Occipital lobe (tissue), 2 donors: Measurements from ENCODE around the gene UBE3B. TPM values are rescaled to one million over a fixed set of nuclear protein-coding genes. Genes with fewer than 3 reads are reported as not detected.

Experiments
- DNase-seq: peaks from one replicate; lab custom pipeline; 2025; lab: John Stamatoyannopoulos, UW
- total RNA-seq: library from RNA; depleted of rRNA; stranded (reverse); fragments of >200 nt; gene quantifications from one replicate; pipeline ENCODE4 v1.2.3, GENCODE V29; 2014

UBE3B gene
- total RNA-seq, 1 donor from 2014 or later, result 24.3 TPM

DNA sequence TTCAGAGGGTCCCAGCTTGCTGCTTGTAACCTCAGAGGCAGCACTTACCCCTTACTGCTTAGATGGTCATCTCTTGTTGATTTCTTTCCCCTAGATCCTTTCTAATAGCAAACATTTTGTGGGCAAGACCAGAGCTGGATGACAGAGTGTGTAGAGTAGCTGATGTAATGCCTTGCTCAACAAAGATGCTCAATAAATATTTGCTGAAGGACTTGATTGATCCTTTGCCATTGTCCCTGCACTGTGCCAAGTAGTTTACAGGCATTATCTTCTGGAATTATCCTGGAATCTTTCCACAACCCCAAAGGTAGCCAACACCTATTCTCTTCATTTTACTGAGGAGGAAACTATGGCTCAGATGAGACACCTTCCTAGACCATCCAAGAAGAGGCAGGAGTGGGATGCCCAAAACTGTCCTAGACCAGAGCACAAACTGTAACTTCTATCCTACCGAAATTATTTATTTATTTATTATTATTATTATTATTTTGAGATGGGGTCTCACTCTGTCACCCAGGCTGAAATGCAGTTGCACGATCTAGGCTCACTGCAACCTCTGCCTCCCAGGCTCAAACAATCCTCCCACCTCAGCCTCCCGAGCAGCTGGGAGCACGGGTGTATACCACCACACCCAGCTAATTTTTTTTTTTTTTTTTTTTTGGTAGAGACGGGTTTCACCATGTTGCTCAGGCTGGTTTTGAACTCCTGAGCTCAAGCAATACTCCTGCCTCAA, 94.5 kb downstream of the UBE3B start:
- DNase-seq, result no peak

- no peak for DNase-seq
These were observed 95.0 kb downstream of the UBE3B start for GRCh38 chr12:109572506-109572845.

GRCh38 chr12:109573029-109573913, 95.8 kb downstream of the UBE3B start, which contains the start of the genes MMAB and MVK:
MMAB (minus strand) TSS chr12:109573504; CDS start chr12:109573480, 24 bp downstream.
MVK (plus strand) TSS chr12:109573794; CDS start chr12:109574823, 1,029 bp downstream.
- DNase-seq, result peak; percentile 99

GRCh38 chr12:109573914-109574244, 96.4 kb downstream of the UBE3B start:
- DNase-seq, result no peak

GRCh38 chr12:109575683-109576082, 98.2 kb downstream of the UBE3B start:
- no peak for DNase-seq

DNA sequence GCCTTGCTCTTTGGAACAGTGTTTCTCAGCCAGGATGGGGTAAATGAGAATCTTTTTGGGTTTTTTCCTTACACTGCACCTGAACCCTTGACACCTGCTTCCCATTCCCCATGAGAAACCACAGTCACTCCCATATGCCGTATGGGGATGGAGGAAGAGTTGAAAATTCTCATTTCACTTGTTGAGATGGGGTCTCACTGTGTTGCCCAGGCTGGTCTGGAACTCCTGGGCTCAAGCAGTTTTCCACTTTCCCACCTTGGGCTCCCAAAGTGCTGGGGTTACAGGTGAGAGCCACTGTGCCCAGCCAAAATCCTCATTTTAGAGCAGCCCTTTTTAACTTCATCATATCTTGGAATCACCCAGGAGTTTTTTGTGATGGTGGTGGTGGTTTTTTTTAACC, 99.9 kb downstream of the UBE3B start:
- no peak for DNase-seq

DNA sequence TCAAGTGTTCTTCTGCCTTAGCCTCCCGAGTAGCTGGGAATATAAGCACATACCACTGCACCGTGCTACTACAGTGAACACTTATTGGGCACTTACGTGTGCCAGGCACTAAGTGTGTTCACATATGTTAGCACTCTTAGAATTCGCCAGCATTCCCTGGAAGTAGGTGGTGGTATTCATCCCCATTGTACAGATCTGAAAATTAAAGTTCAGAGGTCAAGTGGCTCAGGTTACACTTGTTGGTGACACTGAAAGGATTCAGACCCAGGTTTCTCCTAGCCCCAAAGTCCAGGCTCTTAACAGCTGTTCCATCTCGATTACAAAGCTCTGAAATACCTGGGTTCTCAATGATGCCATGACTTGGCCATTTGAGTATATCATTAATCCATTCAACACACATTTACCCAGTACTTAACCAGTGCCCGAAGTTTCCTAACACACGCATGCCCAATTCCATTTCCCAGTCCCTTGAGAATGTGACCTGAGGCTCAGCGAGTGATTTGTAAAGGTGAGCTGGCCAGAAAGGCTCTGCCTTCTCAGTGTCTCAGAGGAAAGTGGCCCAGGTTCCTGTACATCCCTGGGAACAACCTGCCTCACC, 101.0 kb downstream of the UBE3B start:
- no peak for DNase-seq

- no peak for DNase-seq
These were observed 102.2 kb downstream of the UBE3B start for GRCh38 chr12:109579639-109580038.

DNA sequence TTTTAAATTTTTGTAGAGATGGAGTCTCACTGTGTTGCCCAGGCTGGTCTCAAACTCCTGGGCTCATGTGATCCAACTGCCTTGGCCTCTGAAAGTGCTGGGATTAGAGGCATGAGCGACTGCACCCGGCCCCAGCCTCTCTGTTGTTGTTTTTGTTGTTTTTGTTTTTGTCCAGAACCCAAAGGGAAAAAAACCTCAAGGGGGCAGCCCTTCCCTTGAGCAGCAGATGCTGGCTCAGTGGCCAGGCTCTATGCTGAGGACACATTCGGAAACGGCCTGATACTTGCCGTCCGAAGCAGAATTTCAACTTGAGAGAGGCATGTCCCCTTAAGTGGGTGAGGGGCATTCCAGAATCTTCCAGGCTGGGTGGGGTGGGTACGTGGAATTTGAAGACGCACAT, 102.8 kb downstream of the UBE3B start:
- no peak for DNase-seq

DNA sequence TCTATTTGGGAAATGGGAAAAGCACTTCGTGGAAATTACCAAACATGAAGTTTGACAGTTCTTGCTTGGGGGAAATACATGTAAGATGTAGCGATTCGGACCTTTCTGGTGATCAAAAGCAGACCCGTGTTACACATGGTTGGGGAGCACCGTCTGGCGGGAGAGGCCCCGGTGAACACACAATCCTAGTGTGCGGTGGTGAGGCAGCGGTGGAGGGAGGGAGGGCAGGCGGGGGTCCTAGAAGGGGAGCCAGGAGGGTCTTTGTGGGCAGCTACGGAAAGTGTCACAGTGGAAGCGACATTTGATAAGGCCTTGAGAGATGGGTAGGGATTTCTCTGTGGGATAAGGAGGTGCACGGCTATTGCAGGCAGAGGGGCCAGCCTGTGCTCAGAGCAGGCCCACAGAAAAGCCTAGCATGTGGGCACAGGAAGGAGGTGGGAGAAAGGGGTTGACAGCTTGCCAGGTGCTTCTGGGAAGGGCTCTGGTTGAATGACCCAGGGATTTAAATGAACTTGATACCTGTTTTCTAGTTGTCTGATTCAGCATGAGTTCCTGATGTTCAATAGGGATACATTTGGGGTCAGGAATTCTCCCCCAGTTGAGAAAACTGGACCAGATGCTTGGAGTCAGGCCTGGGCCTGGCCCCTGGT, 103.4 kb downstream of the UBE3B start:
- DNase-seq, result no peak

- DNase-seq, result no peak
These were observed 103.9 kb downstream of the UBE3B start for GRCh38 chr12:109581334-109581691.

GRCh38 chr12:109581856-109582255, 104.4 kb downstream of the UBE3B start:
- no peak for DNase-seq

GRCh38 chr12:109582636-109583035, 105.2 kb downstream of the UBE3B start:
- DNase-seq, result no peak

GRCh38 chr12:109583733-109584132, 106.3 kb downstream of the UBE3B start:
- DNase-seq, result no peak

Other genes starting within 250 kb of the UBE3B start
- gene FOXN4, start 168.3 kb upstream of the UBE3B start, total RNA-seq, result 0.16 TPM
- 0.16 TPM for gene MYO1H, start 129.7 kb upstream of the UBE3B start, total RNA-seq
- gene KCTD10, start 334 bp upstream of the UBE3B start, total RNA-seq, result 55.2 TPM
- 10.8 TPM for gene MMAB, start 95.9 kb downstream of the UBE3B start, total RNA-seq
- 18.6 TPM for gene MVK, start 96.2 kb downstream of the UBE3B start, total RNA-seq
- 2.5 TPM for gene FAM222A, start 236.2 kb downstream of the UBE3B start, total RNA-seq